HG03095 (cell line): Measurements from ENCODE around the gene ENTPD7.
"Not testable (repeated sequence)": the region's sequence is repeated elsewhere in the genome, so short reads cannot be mapped to it uniquely, and the experiment has no call there.

ENCODE experiments used
- ATAC-seq: cut with Tn5 transposase; IDR thresholded peaks from one replicate; pipeline ENCODE4 v1.9.1; 2021; ENCODE audit warnings: moderate library complexity; ENCODE audit not compliant: unreplicated experiment

The ENTPD7 gene

DNA sequence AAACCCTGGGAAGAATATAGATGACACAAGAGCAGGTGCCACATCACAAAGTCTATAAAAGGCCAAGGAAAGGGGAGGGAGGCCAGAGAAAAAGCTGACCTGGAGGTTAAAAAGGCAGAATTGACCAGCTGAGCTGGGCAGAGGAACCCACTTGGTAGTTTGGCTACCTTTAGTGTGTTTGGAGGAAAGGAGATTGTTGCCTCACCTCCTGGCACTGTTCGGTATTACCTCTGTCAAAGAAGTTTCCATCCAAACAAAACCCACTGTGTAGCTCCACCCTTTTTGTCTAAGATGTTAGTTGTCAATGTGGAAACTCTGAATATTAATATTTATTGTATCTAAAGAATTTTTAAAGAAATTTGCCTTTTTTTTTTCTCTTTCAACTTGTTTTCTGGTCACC, 23.4 kb downstream of the ENTPD7 start:
- no peak for ATAC-seq

- ATAC-seq, result peak; percentile 82
Observed at GRCh38 chr10:99685597-99685967, 26.3 kb downstream of the ENTPD7 start.

- ATAC-seq, result no peak
Observed at GRCh38 chr10:99689461-99689860, 30.2 kb downstream of the ENTPD7 start.

DNA sequence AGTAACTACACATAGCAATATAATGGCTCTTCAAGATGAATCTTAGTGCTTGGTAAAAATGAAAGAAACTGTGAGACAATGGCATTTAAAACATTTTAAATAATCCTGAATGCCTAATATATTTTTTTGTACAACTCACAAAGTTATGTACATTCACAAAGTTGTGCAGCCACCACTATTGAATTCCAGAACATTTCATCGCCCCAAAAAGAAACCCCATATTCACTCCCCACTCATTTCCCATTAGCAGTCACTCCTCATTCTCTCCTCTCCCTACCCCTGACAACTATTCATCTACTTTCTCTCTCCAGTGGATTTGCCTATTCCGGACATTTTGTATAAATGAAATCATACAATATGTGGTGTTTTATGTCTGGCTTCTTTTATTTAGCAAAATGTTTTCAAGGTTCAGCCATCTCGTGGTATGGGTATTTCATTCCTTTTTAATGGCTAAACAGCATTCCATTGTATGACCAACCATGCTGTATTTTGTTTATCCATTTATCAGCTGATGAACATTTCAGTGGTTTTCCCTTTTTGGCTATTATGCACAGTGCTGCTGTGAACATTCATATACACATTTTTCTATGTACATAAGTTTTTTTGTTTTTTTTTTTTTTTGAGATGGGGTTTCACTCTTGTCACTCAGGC, 34.7 kb downstream of the ENTPD7 start:
- ATAC-seq, result no peak

DNA sequence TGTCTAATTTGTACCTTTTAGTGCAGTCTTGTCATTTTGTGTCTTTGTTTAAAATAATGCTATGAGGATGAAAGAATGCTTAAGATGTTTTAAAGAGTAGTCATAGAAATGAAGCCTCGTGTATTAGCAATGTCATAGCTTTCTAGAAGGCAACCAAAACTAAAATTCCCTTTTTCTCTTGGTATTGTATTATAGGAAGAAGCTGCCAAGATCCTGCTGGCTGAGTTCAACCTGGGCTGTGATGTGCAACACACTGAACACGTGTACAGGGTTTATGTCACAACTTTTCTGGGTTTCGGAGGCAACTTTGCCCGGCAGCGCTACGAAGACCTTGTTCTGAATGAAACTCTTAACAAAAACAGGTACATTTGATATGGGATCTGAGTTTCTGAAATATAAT, 36.5 kb downstream of the ENTPD7 start:
- ATAC-seq, result no peak

- no peak for ATAC-seq
Observed at GRCh38 chr10:99698504-99699080, 39.3 kb downstream of the ENTPD7 start.

GRCh38 chr10:99700649-99701048, 41.3 kb downstream of the ENTPD7 start:
- ATAC-seq, result no peak

GRCh38 chr10:99708428-99709012, 49.2 kb downstream of the ENTPD7 start:
- ATAC-seq, result no peak

GRCh38 chr10:99709480-99710229, 50.3 kb downstream of the ENTPD7 start:
- ATAC-seq, result peak; percentile 65

DNA sequence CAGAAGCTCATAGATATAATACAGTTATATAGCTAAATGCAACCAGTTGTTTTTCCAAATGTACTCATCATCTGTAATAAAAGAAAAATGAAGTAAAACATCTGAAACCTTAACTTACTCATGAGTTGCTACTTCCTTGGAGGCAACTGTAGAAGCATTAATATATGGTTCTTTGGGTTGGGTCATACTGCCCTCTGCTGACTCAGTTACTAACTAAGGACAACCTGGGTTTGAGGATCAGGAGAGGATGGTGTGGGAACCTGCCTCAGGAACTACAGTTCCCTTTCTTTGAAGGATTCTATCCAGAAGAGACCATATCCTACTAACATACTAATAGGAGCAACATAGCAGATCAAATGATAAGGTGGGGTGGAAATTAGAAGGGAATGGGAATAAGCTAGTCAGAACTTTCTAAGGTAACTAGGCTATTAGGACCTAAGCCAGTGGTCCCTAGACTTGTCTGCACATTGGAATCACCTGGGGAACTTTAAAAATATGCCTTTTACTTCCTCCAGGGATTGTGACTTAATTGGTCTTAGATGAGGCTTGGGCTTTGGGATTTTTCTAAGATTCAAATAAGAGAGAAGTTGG, 51.9 kb downstream of the ENTPD7 start:
- ATAC-seq, result no peak

DNA sequence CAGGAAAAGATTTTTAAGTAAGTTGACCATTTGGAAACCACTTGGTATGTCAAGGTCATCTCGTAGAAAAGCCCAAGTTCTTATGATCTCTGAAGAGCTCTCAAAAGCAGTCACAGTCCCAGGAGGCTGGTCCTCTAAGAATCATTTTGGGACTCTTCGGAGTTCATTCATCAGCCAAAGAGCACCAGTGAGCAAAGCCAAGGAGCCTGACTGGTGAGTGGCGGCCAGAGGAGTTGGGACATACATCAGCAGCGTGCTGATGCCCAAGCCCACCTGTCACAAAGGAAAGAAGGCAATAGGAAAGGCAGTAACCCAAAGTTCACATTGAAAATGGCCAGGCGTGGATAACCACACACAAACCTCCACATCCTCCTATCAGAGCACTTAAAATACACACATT, 55.1 kb downstream of the ENTPD7 start:
- no peak for ATAC-seq

GRCh38 chr10:99720387-99720786, 61.1 kb downstream of the ENTPD7 start:
- no peak for ATAC-seq

DNA sequence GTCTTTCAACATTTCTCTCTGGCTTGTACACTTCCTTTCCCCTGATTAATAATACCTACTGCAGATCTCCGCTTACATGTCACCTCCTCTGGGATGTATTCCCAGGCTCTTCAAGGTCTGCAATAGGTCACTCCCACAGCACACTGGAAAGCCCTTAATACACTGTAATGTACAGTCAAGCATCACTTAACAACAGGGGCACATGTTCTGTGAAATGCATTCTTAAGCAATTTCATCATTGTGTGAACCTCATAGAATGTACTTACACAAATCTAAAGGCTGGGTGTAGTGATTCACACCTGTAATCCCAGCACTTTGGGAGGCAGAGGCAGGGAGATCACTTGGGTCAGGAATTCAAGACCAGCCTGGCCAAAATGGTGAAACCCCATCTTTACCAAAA, 70.7 kb downstream of the ENTPD7 start:
- ATAC-seq, result no peak

GRCh38 chr10:99731306-99732032, 72.2 kb downstream of the ENTPD7 start:
- no peak for ATAC-seq

GRCh38 chr10:99732033-99732842, 72.9 kb downstream of the ENTPD7 start, which contains the start of the genes COX15 and CUTC:
Gene COX15 (minus strand): TSS chr10:99732127. CDS start chr10:99732049, 78 bp downstream.
Gene CUTC (plus strand): TSS chr10:99732234. CDS start chr10:99732349, 115 bp downstream.
- peak; percentile 82 for ATAC-seq

DNA sequence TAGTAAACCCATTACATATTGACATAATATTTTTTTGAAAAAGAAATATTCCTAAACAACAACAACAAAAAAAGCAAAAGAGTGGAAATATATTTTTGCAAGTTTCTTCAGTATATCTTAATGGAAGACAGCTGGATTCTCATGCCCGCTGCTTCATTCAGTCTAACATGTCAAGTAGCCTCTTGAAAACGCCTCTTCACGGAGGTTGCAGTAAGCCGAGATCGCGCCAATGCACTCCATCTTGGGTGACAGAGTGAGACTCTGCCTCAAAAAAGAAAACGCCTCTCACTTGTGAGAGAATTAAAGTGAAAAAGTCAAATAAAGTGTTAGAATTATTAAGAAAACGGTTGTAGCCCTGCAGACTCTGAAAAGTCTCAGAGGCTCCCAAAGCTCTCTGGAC, 74.1 kb downstream of the ENTPD7 start:
- ATAC-seq, result no peak

DNA sequence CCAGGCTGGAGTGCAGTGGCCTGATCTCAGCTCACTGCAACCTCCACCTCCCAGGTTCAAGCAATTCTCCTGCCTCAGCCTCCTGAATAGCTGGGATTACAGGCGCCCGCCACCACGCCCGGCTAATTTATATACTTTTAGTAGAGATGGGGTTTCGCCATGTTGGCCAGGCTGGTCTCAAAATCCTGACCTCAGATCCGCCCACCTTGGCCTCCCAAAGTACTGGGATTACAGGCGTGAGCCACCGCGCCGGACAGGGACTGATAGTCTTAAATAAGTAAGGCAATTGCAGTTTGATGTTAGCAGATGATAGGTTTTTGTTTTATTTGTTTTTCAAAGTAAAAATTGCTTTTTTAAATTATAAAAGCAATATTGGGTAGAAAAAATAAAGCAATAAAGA, 74.8 kb downstream of the ENTPD7 start:
- not testable (repeated sequence) for ATAC-seq

DNA sequence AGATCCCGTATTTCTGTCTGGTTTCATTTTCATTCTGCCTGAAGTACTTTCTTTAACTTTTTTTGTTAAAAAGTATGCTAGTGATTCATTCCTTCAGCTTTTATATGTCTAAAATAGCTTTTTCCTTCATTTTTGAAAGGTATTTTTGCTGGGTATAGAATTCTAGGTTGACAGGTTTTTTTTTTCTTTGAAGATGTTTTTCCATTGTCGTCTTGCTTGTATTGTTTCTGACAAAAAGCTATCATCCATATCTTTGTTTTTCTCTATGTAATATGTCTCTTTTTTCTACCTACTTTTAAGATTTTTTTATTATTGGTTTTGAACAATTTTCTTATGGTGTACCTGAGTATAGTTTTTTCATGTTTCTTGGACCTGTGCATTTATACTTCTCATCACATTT, 81.0 kb downstream of the ENTPD7 start:
- no peak for ATAC-seq

DNA sequence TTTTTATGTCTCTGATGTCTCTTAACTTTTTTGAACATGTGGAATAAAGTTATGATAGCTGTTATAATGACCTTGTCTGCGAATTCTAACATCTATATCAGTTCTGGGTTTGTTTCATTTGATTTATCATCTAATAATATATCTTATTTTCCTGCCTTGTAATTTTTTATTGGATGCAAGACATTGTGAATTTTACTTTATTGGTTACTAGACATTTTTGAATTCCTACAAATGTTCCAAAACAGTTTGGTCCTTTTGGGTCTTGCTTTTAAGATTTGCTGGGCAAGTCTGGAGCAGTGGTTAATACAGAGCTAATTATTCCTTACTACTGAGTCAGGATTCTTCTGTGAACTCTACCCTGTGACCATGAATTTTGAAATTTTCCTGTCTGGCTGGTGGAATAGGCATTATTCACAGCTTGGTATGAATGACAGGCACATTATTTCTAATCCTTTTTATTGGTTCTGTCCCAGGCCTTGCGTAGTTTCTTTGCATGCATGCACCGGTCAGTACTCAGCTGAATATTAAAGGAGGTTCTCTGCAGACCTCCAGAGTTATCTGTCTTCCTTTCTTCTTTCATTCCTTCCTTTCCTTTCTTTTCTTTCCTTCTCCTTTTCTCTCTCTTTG, 81.7 kb downstream of the ENTPD7 start:
- no peak for ATAC-seq
